Measurements from ENCODE around the gene UBE2H.

- TF ChIP-seq POLR2A (IDR thresholded peaks at IDR 0.05; ENCODE audit: low read depth) = no peak
- TF ChIP-seq, protein P1, sequence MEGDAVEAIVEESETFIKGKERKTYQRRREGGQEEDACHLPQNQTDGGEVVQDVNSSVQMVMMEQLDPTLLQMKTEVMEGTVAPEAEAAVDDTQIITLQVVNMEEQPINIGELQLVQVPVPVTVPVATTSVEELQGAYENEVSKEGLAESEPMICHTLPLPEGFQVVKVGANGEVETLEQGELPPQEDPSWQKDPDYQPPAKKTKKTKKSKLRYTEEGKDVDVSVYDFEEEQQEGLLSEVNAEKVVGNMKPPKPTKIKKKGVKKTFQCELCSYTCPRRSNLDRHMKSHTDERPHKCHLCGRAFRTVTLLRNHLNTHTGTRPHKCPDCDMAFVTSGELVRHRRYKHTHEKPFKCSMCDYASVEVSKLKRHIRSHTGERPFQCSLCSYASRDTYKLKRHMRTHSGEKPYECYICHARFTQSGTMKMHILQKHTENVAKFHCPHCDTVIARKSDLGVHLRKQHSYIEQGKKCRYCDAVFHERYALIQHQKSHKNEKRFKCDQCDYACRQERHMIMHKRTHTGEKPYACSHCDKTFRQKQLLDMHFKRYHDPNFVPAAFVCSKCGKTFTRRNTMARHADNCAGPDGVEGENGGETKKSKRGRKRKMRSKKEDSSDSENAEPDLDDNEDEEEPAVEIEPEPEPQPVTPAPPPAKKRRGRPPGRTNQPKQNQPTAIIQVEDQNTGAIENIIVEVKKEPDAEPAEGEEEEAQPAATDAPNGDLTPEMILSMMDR (IDR thresholded peaks at IDR 0.05) = no peak
- TF ChIP-seq EP300 (IDR thresholded peaks at IDR 0.05) = no peak
- TF ChIP-seq POLR2AphosphoS5 (IDR thresholded peaks at IDR 0.05) = no peak
These were observed 6.9 kb upstream of the UBE2H start for GRCh38 chr7:129959471-129960203.
